MCF 10A (cell line): Measurements from ENCODE around the gene RPS6KC1. TPM values are rescaled to one million over a fixed set of nuclear protein-coding genes. Genes with fewer than 3 reads are reported as not detected.
A peak's percentile ranks its signal among the peaks of the same experiment; 100 is the strongest.
"Not testable (repeated sequence)": the region's sequence is repeated elsewhere in the genome, so short reads cannot be mapped to it uniquely, and the experiment has no call there.

ENCODE experiments used
- BruUV-seq: library from RNA; stranded (reverse); fragments of 400-500 nt; replicated peaks from 2 replicates; lab custom pipeline; 2021; lab: Mats Ljungman, UMichigan
- CTCF ChIA-PET: fragments of 300-600 bp; sonication (Branson Sonifier 250); formaldehyde crosslinking; extraction: SDS; loops from one replicate; lab custom pipeline; 2021; ENCODE audit warnings: antibody characterized with exemption, inconsistent platforms; lab: Yijun Ruan, JAX
- POLR2A ChIA-PET: fragments of 300-600, 350-650 bp; sonication (Branson Sonifier 250); formaldehyde crosslinking; extraction: SDS; loops from one replicate; lab custom pipeline; 2020; ENCODE audit warnings: antibody characterized with exemption, inconsistent platforms; lab: Yijun Ruan, JAX
- DNase-seq: peaks from one replicate; pipeline ENCODE4 v3.0.0-alpha.2; 2018; ENCODE audit not compliant: unreplicated experiment
- H3K27ac Mint-ChIP-seq: one replicate; pipeline ENCODE4 v1.8.0; 2022; ENCODE audit warnings: mild to moderate bottlenecking, low read depth, mixed read lengths; ENCODE audit not compliant: unreplicated experiment
- H3K27me3 Mint-ChIP-seq: one replicate; pipeline ENCODE4 v1.8.0; 2022; ENCODE audit warnings: mixed read lengths; ENCODE audit not compliant: insufficient read depth, unreplicated experiment
- H3K36me3 Mint-ChIP-seq: one replicate; pipeline ENCODE4 v1.8.0; 2022; ENCODE audit warnings: mild to moderate bottlenecking, moderate library complexity, mixed read lengths; ENCODE audit not compliant: insufficient read depth, unreplicated experiment
- H3K4me1 Mint-ChIP-seq: one replicate; pipeline ENCODE4 v1.8.0; 2022; ENCODE audit warnings: mixed read lengths; ENCODE audit not compliant: insufficient read depth, unreplicated experiment
- H3K4me3 Mint-ChIP-seq: one replicate; pipeline ENCODE4 v1.8.0; 2022; ENCODE audit warnings: mild to moderate bottlenecking, moderate library complexity, mixed read lengths; ENCODE audit not compliant: unreplicated experiment
- H3K9me3 Mint-ChIP-seq: one replicate; pipeline ENCODE4 v1.8.0; 2022; ENCODE audit warnings: mixed read lengths; ENCODE audit not compliant: unreplicated experiment
- CTCF ChIP-seq: fragments of 200-600 bp; IDR thresholded peaks from one replicate; pipeline ENCODE4 v1.8.0; 2022; ENCODE audit warnings: antibody characterized with exemption, mild to moderate bottlenecking; ENCODE audit not compliant: unreplicated experiment
- intact Hi-C: fragments of 100-400 bp; cut with micrococcal nuclease; formaldehyde crosslinking; loops from 2 replicates; pipeline ENCODE4 v1.14.1; 2022
- total RNA-seq: library from RNA; stranded (reverse); gene quantifications from 2 replicates; pipeline ENCODE4 v1.2.3, GENCODE V29; 2022

Gene RPS6KC1
- total RNA-seq, 1 experiment from 2014 or later = 24.5 TPM

GRCh38 chr1:213034713-213035112 lies 16.3 kb upstream of the RPS6KC1 start:
- peaks cover 43% of the 10 kb centered on the region for H3K27me3 Mint-ChIP-seq
- no peak for TF ChIP-seq CTCF
- intact Hi-C loops = no loop called here
- H3K27ac Mint-ChIP-seq = no peak overlapping the region
- ChIA-PET CTCF (no interaction called here), POLR2A (no interaction called here)
- no peaks in the 10 kb centered on the region for H3K9me3 Mint-ChIP-seq
- no peaks in the 10 kb centered on the region for H3K4me1 Mint-ChIP-seq
- no TSS peak for BruUV-seq
- DNase-seq = no peak
- no peak overlapping the region for H3K4me3 Mint-ChIP-seq
- no peaks in the 10 kb centered on the region for H3K36me3 Mint-ChIP-seq

GRCh38 chr1:213035573-213035972 lies 15.5 kb upstream of the RPS6KC1 start:
- Mint-ChIP-seq H3K27me3 (peaks cover 34% of the 10 kb centered on the region), H3K36me3 (no peaks in the 10 kb centered on the region), H3K27ac (no peak overlapping the region), H3K4me1 (no peaks in the 10 kb centered on the region), H3K4me3 (no peak overlapping the region), H3K9me3 (no peaks in the 10 kb centered on the region)
- POLR2A ChIA-PET = no interaction called here
- intact Hi-C loops = no loop called here
- CTCF ChIA-PET = interaction anchor here (0.5 to 0.6 kb wide), 2 partner anchors 708 to 958 kb away, joined by 3 read pairs; no protein-coding TSS in a partner anchor
- no TSS peak for BruUV-seq
- no peak for DNase-seq
- TF ChIP-seq CTCF = no peak

GRCh38 chr1:213041443-213041842 lies 9.6 kb upstream of the RPS6KC1 start:
- H3K27me3 Mint-ChIP-seq = peaks cover 4% of the 10 kb centered on the region

GRCh38 chr1:213045321-213046226 lies 5.5 kb upstream of the RPS6KC1 start:
- H3K9me3 Mint-ChIP-seq = peaks cover 13% of the 10 kb centered on the region
- POLR2A ChIA-PET = interaction anchor here (1.3 to 1.5 kb wide), 2 partner anchors 9 to 10 kb away, joined by 3 read pairs; no protein-coding TSS in a partner anchor
- H3K4me3 Mint-ChIP-seq, intact Hi-C loops, H3K27me3 Mint-ChIP-seq, BruUV-seq, H3K4me1 Mint-ChIP-seq, DNase-seq, H3K27ac Mint-ChIP-seq, H3K36me3 Mint-ChIP-seq: not testable (repeated sequence)
- CTCF ChIA-PET = interaction anchor here (0.5 to 0.7 kb wide), 2 partner anchors 16 to 31 kb away, joined by 3 read pairs; no protein-coding TSS in a partner anchor

More at GRCh38 chr1:213041443-213041842, 9.6 kb upstream of the RPS6KC1 start:
- POLR2A ChIA-PET = interaction anchor here (1.0 to 1.5 kb wide), 2 partner anchors 10 to 26 kb away, joined by 4 to 6 read pairs; partner anchors contain the start of genes ANGEL2 and RPS6KC1
- H3K4me1 Mint-ChIP-seq = no peaks in the 10 kb centered on the region
- H3K4me3 Mint-ChIP-seq = no peak overlapping the region
- H3K9me3 Mint-ChIP-seq = no peaks in the 10 kb centered on the region
- H3K27ac Mint-ChIP-seq = no peak overlapping the region
- H3K36me3 Mint-ChIP-seq = no peaks in the 10 kb centered on the region
- intact Hi-C loops = no loop called here
- TF ChIP-seq CTCF = no peak
- DNase-seq = peak; percentile 46
- CTCF ChIA-PET = no interaction called here
- BruUV-seq = no TSS peak
